ENCODE data around the gene PHACTR3. TPM values are rescaled to one million over a fixed set of nuclear protein-coding genes. Genes with fewer than 3 reads are reported as not detected.

Gene PHACTR3
- polyA plus RNA-seq, 1 donor (not counting 4 experiments of a cell fraction or from before 2014, with no cell fraction given): 2.6 TPM

DNA sequence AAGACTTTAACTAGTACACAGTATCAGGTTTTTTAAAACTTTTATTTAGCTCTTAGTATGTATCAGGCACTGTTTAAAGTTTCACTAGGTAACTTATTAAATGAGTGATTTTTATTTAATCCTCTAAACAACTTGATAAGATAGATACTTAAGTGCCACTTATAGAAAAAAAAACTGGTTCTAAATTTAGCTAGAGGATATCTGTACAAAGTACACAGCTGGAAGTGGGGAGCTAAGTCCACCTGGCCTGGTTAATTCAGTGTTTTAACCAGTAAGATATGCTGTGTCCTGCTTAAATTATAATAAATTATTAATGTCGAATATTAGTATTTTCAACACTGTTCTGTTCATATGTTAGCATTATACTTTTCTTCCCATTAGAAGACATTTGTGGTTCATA lies 291.6 kb downstream of the PHACTR3 start:
- FAIRE-seq: no peak
- Histone ChIP-seq H3K4me2 (ENCODE audit: control insufficient read depth, extremely low read depth, insufficient read depth, low read depth, low read length) (no peak overlapping the region), H3K4me1 (ENCODE audit: control insufficient read depth, extremely low read depth, insufficient read depth, low read length) (no peaks in the 10 kb centered on the region), H3K79me2 (ENCODE audit: control insufficient read depth, insufficient read depth, low read length) (no peaks in the 10 kb centered on the region), H3K36me3 (ENCODE audit: control insufficient read depth in 2 of 2, extremely low read depth in 1 of 2, insufficient read depth in 2 of 2, low read length in 2 of 2) (no peaks in the 10 kb centered on the region), H4K20me1 (ENCODE audit: control insufficient read depth, extremely low read depth, insufficient read depth, low read length) (no peaks in the 10 kb centered on the region), H3K9me1 (ENCODE audit: control insufficient read depth, extremely low read depth, insufficient read depth, low read length) (no peaks in the 10 kb centered on the region), H3K27me3 (ENCODE audit: control insufficient read depth, extremely low read depth, insufficient read depth, low read length) (no peaks in the 10 kb centered on the region), H3K9ac (ENCODE audit: control insufficient read depth, extremely low read depth, insufficient read depth, low read length) (no peak overlapping the region), H3K27ac (ENCODE audit: control insufficient read depth, insufficient read depth, low read length) (no peak overlapping the region), H3K9me3 (ENCODE audit: control insufficient read depth, low read depth, low read length) (no peaks in the 10 kb centered on the region), H2AFZ (ENCODE audit: control insufficient read depth, low read length) (no peak overlapping the region), H3K4me3 (ENCODE audit: control insufficient read depth in 2 of 3, extremely low read depth in 1 of 3, insufficient read depth in 2 of 3, low read depth in 1 of 3, low read length in 3 of 3) (no peak overlapping the region)
- TF ChIP-seq, protein P1, sequence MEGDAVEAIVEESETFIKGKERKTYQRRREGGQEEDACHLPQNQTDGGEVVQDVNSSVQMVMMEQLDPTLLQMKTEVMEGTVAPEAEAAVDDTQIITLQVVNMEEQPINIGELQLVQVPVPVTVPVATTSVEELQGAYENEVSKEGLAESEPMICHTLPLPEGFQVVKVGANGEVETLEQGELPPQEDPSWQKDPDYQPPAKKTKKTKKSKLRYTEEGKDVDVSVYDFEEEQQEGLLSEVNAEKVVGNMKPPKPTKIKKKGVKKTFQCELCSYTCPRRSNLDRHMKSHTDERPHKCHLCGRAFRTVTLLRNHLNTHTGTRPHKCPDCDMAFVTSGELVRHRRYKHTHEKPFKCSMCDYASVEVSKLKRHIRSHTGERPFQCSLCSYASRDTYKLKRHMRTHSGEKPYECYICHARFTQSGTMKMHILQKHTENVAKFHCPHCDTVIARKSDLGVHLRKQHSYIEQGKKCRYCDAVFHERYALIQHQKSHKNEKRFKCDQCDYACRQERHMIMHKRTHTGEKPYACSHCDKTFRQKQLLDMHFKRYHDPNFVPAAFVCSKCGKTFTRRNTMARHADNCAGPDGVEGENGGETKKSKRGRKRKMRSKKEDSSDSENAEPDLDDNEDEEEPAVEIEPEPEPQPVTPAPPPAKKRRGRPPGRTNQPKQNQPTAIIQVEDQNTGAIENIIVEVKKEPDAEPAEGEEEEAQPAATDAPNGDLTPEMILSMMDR (optimal IDR thresholded peaks at IDR 0.05 in 1 of 3, IDR thresholded peaks at IDR 0.05 in 1 of 3, conservative IDR thresholded peaks at IDR 0.05 in 1 of 3; ENCODE audit: extremely low read depth in 1 of 3, insufficient read depth in 2 of 3, low read length in 3 of 3): no peak
- no peak for TF ChIP-seq EZH2 (IDR thresholded peaks at IDR 0.05; ENCODE audit: low read length)
- dilution Hi-C loops (cut with MboI; ENCODE audit: extremely low pct_ligation_motif_present, low sequenced_read_pairs): no loop called here
- DNase-seq (ENCODE audit: low read depth, low spot score): no peak

Small RNA genes lying within 50 kb of the gene (small RNA-seq; reads per million reads assigned to genes)
- gene RNU7-141P (ENCODE audit: insufficient read length in 3 of 3, low read depth in 3 of 3, low replicate concordance in 1 of 3): 0 reads per million in 3 experiments
